HepG2 (cell line): ENCODE results near the gene CDCA5. TPM values are rescaled to one million over a fixed set of nuclear protein-coding genes. Genes with fewer than 3 reads are reported as not detected.
A peak's percentile ranks its signal among the peaks of the same experiment; 100 is the strongest.

Experiments
- CBFB ChIP-seq: sonication (generic); formaldehyde crosslinking; IDR thresholded peaks from 2 replicates; pipeline ENCODE4 v1.4.0; 2020; ENCODE audit warnings: missing genetic modification reagents
- CEBPB ChIP-seq: IDR thresholded peaks from 2 replicates; pipeline ENCODE4 v1.6.1; 2011; ENCODE audit warnings: low read depth, low read length, improper control_type of control experiment, borderline replicate concordance
- E2F1 ChIP-seq: sonication (generic); formaldehyde crosslinking; IDR thresholded peaks from 2 replicates; pipeline ENCODE4 v1.5.0; 2020; ENCODE audit warnings: missing genetic modification reagents
- E2F2 ChIP-seq: sonication (generic); formaldehyde crosslinking; IDR thresholded peaks from 2 replicates; pipeline ENCODE4 v1.4.0; 2020; ENCODE audit warnings: missing genetic modification reagents, borderline replicate concordance
- FIP1L1 ChIP-seq: fragments of 200-400 bp; formaldehyde crosslinking; IDR thresholded peaks from 2 replicates; pipeline ENCODE4 v1.6.1; 2018; ENCODE audit warnings: low read depth, mild to moderate bottlenecking, low read length, moderate library complexity, borderline replicate concordance; ENCODE audit not compliant: insufficient read depth
- GFI1 ChIP-seq: sonication (generic); formaldehyde crosslinking; IDR thresholded peaks from 2 replicates; pipeline ENCODE4 v1.5.0; 2020; ENCODE audit warnings: missing genetic modification reagents, mild to moderate bottlenecking, borderline replicate concordance
- HNF1A ChIP-seq, 2 experiments: sonication (generic) in 1 of 2; formaldehyde crosslinking in 1 of 2; IDR thresholded peaks; 2 replicates each; pipeline versions ENCODE4 v1.4.0 to v1.6.1; 2016 to 2020; ENCODE audit warnings: borderline replicate concordance in 1 of 2, low read depth in 1 of 2, mild to moderate bottlenecking in 1 of 2, missing genetic modification reagents in 1 of 2
- LRRFIP1 ChIP-seq: sonication (generic); formaldehyde crosslinking; conservative IDR thresholded peaks from 2 replicates; pipeline ENCODE4 v1.4.0; 2020; ENCODE audit warnings: missing genetic modification reagents
- PAX8 ChIP-seq: sonication (generic); formaldehyde crosslinking; IDR thresholded peaks from 2 replicates; pipeline ENCODE4 v1.8.0; 2022; ENCODE audit warnings: mild to moderate bottlenecking, missing genetic modification reagents, borderline replicate concordance
- PHF8 ChIP-seq: sonication (generic); formaldehyde crosslinking; IDR thresholded peaks from 2 replicates; pipeline ENCODE4 v1.5.0; 2020; ENCODE audit warnings: missing genetic modification reagents
- RBM22 ChIP-seq: fragments of 200-400 bp; formaldehyde crosslinking; optimal IDR thresholded peaks from 2 replicates; pipeline ENCODE3; 2017; ENCODE audit warnings: mild to moderate bottlenecking, low read length, moderate library complexity
- RCOR2 ChIP-seq: IDR thresholded peaks from 2 replicates; pipeline ENCODE4 v1.6.1; 2016; ENCODE audit warnings: missing biosample characterization, missing genetic modification reagents
- RFX5 ChIP-seq: IDR thresholded peaks from 2 replicates; pipeline ENCODE4 v1.6.1; 2011; ENCODE audit warnings: low read depth, low read length, improper control_type of control experiment
- SCMH1 ChIP-seq: sonication (generic); formaldehyde crosslinking; IDR thresholded peaks from 2 replicates; pipeline ENCODE4 v1.9.0; 2021; ENCODE audit warnings: missing genetic modification reagents, mild to moderate bottlenecking, borderline replicate concordance
- ZNF567 ChIP-seq: sonication (generic); formaldehyde crosslinking; IDR thresholded peaks from 2 replicates; pipeline ENCODE4 v1.8.1; 2023; ENCODE audit warnings: mild to moderate bottlenecking, missing genetic modification reagents, borderline replicate concordance
- ZNF747 ChIP-seq: sonication (generic); formaldehyde crosslinking; IDR thresholded peaks from 2 replicates; pipeline ENCODE4 v1.8.1; 2023; ENCODE audit warnings: missing genetic modification reagents, mild to moderate bottlenecking, borderline replicate concordance
- ZNF83 ChIP-seq: sonication (generic); formaldehyde crosslinking; IDR thresholded peaks from 2 replicates; pipeline ENCODE4 v1.4.0; 2020; ENCODE audit warnings: missing genetic modification reagents, mild to moderate bottlenecking, borderline replicate concordance
- ZNF839 ChIP-seq: sonication (generic); formaldehyde crosslinking; IDR thresholded peaks from 2 replicates; pipeline ENCODE4 v1.4.0; 2020; ENCODE audit warnings: missing genetic modification reagents, mild to moderate bottlenecking, borderline replicate concordance
- polyA plus RNA-seq, 8 experiments: library from polyadenylated mRNA; depleted of rRNA in 3 of 8; stranded (reverse) in 7 of 8; unstranded in 1 of 8; fragments of >200 nt; fragmentation: Illumina TruSeq in 4 of 8; extraction: Trizol in 4 of 8; gene quantifications; 2 replicates each; pipeline versions ENCODE4 v1.2.1 to v1.2.3, GENCODE V29; 2011 to 2016; ENCODE audit warnings: low read depth in 4 of 8, missing spikeins in 1 of 8, mixed read lengths in 1 of 8; ENCODE audit not compliant: insufficient read depth in 1 of 8
- total RNA-seq, 5 experiments: library from RNA; depleted of rRNA; stranded (reverse); fragments of >200 nt; fragmentation: Illumina TruSeq; extraction: Trizol; gene quantifications; 2 replicates each; pipeline ENCODE4 v1.2.3, GENCODE V29; 2016; ENCODE audit warnings: low read depth in 1 of 5

The CDCA5 gene
- total and polyA plus RNA-seq, 2 of the 13 experiments (the other 11 are each of a cell fraction or from before 2014, with no cell fraction given), result 13.5 to 50.6 TPM

- TF ChIP-seq HNF1A (IDR thresholded peaks at IDR 0.05; ENCODE audit: low read depth) (no peak), HNF1A (CRISPR knock-in tag; IDR thresholded peaks at IDR 0.05; ENCODE audit: borderline replicate concordance) (peak; percentile 69; the same call in 1 of the 2 replicates), E2F2 (peak; percentile 73), FIP1L1 (no peak), RBM22 (no peak), RFX5 (peak; percentile 43; the same call in 1 of the 2 replicates), ZNF839 (no peak; the same call in 1 of the 2 replicates), ZNF83 (CRISPR knock-in tag) (peak; percentile 68; the same call in 1 of the 2 replicates), PAX8 (CRISPR knock-in tag) (no peak), ZNF567 (CRISPR knock-in tag) (peak; percentile 81; the same call in 1 of the 2 replicates), RCOR2 (CRISPR knock-in tag) (no peak), GFI1 (no peak; the same call in 1 of the 2 replicates), CBFB (CRISPR knock-in tag) (peak; percentile 88; the same call in 1 of the 2 replicates), PHF8 (CRISPR knock-in tag) (peak; percentile 87), SCMH1 (CRISPR knock-in tag) (no peak), LRRFIP1 (CRISPR knock-in tag) (no peak), CEBPB (no peak), E2F1 (CRISPR knock-in tag) (peak; percentile 95), ZNF747 (CRISPR knock-in tag) (peak; percentile 84; the same call in 1 of the 2 replicates)
Measured at GRCh38 chr11:65083834-65084597, at the start of gene CDCA5, which contains the start of gene ZFPL1 (continued).
